ENCODE data around the gene WHRN.
A peak's percentile ranks its signal among the peaks of the same experiment; 100 is the strongest.

The WHRN gene

DNA sequence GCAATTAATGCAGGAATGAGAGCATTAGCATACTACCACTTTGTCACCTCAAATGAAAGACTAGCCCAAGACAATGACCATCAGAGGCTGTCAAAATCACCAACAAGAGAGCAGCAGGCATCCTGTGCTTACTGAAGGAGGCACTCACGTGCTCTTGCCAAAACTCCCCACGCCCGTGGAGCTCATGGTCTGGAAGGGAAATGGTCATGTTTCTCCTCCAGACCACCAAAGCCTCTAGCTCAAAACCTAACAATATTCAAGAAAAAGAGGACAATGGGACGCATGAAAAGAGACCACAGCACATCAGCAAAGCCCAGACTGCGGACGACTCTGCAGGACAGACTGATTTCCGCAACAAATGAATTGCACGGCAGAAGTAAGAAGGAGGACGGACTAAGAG lies 130.3 kb downstream of the WHRN start:
- TF ChIP-seq, protein P1, sequence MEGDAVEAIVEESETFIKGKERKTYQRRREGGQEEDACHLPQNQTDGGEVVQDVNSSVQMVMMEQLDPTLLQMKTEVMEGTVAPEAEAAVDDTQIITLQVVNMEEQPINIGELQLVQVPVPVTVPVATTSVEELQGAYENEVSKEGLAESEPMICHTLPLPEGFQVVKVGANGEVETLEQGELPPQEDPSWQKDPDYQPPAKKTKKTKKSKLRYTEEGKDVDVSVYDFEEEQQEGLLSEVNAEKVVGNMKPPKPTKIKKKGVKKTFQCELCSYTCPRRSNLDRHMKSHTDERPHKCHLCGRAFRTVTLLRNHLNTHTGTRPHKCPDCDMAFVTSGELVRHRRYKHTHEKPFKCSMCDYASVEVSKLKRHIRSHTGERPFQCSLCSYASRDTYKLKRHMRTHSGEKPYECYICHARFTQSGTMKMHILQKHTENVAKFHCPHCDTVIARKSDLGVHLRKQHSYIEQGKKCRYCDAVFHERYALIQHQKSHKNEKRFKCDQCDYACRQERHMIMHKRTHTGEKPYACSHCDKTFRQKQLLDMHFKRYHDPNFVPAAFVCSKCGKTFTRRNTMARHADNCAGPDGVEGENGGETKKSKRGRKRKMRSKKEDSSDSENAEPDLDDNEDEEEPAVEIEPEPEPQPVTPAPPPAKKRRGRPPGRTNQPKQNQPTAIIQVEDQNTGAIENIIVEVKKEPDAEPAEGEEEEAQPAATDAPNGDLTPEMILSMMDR (IDR thresholded peaks at IDR 0.05; ENCODE audit: low read length, missing control alignments), result no peak
- no peak for DNase-seq (ENCODE audit: low read depth)
- no peak overlapping the region for H3K4me3 ChIP-seq (replicated peaks; ENCODE audit: low read depth, low read length)

DNA sequence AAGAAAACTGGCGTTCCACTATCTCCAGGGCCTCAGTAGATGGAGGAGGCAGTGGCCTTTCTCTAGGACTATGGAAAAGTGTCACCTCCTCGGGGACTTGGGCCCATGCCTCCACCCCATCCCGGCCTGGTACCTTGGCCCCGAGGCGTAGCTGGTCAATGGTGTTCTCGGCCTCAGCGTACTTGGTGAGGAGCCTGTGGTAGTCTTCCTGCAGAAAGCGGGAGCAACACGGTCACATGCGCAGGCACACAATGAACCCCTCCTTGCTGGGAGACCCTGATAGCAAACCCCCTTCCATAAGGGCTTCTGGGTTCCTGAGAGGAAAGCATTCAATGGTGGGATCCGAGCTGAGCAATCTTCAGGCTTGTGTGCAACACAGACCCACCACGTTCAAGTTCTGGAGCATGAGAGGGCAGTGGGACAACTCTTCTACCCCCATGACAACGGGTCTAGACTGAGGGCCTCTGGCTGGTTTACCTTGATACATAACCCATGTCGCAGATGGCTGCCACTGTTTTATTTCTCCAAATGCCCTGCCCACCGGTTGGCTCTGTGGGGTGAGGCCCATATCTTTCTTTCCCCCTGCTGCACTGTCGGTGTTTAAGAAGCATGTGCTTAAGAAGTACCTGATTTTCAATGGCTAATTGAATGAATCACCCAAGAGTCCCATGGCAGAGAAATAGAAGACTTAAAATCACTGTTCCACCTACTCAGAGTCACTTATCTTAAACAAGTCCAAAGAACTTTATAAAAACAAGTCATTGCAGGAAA lies 131.1 kb downstream of the WHRN start:
- H3K4me3 ChIP-seq (replicated peaks; ENCODE audit: low read depth, low read length), result no peak overlapping the region

DNA sequence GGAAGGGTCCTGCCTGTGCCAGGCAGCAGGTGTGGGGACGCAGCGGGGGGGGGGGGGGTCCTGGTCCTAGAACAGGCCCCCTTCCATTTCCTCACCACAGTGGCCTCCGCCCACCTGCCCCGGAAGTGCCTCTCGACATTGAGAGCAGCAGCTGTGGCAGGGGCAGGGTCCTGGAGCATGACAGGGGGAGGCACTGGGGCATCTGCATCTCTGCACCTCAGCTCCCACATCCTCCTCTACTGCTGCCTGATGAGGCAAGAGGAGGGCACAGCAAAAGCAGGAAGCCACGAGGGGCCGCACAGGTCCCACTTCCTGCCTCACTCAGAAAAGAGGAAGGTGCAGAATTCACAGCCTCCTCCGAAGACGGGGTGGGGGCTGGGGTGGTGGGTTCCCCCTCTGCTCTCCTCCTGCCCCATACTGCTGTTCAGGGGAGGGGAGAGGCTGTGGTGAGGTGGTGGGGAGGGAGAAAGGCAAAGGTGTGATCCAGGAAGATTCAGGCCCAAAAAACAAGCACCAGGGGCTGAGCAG lies 132.3 kb downstream of the WHRN start:
- no peak overlapping the region for H3K4me3 ChIP-seq (replicated peaks; ENCODE audit: low read depth, low read length)
- no peak for DNase-seq (ENCODE audit: low read depth)
- TF ChIP-seq, protein P1 (IDR thresholded peaks at IDR 0.05; ENCODE audit: low read length, missing control alignments), result no peak

More for the DNA sequence above, 131.1 kb downstream of the WHRN start:
- no peak for DNase-seq (ENCODE audit: low read depth)
- TF ChIP-seq, protein P1 (IDR thresholded peaks at IDR 0.05; ENCODE audit: low read length, missing control alignments), result no peak

DNA sequence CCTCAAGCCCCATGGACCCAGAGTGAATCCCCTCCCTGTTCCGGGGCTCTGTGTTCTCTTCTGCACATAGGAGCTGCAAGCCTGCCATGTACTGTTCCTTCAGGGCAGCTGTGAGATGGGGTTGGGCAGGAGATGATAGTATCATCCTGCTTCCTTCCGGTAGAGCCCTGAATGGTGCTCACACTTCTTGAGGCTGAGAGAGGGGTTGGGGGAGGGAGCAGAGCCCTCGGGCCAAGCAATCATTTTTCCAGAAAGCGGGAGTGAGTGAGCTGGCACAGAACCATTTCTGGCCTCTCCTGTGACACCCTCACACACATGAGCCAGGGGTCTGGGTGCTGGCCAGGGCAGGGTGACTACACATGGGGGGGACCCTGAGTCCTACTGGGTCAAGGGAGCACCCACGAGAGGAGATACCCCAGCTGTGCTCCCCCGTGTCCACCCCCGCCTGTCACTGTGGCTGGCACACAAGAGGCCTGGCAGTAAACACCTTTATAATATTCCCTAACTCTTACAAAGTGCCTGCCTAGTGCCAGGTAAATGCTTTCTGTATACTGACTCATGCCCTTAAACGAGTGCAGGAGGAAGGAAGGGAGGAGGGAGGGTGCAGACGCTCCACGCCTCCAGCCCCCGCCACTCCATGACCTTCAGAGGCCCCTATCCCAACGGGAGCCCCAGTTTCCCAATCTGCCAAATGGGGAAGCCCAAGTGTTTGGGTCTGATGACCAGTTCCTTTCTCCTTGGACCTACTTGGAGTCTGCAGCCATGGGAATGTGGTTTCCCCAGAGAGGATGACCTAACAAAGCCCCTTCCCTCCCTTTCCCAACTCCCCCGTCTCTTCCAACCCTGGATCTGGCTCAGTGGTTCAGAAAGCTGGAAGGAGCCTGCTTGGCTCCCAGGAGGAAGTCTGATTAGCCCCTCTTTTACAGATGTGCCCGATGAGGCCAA lies 133.0 kb downstream of the WHRN start:
- no peak overlapping the region for H3K4me3 ChIP-seq (replicated peaks; ENCODE audit: low read depth, low read length)
- TF ChIP-seq, protein P1 (IDR thresholded peaks at IDR 0.05; ENCODE audit: low read length, missing control alignments), result no peak
- DNase-seq (ENCODE audit: low read depth), result peak; percentile 54

DNA sequence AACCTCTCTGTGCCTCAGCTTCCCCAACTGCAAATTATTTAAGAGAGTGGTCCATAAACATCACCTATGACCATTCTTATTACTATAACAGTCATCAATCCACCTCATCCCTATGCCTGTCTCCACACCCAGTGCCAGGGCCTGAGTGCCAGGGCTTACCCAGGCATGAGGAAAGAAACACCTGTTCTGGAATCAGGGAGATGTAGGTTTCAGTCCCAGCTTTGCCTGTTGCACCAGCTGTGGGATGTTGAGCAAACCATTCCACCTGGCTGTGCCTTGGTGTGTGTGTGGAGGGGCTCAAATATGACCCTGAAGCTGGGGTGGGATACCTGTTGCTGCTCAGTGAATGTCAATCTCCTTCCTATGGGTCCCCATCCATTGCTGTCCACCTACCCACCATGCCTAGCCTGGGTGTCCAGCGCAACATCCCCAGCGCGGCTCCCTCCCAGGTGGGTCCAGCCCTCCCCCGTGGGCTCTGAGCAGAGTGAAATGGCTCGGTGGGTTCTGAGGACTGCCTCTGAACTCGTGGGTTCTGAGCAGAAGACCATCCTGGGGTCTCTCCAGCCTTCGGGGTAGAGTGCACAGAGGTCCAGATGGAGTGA lies 133.8 kb downstream of the WHRN start:
- no peak for DNase-seq (ENCODE audit: low read depth)
- TF ChIP-seq, protein P1 (IDR thresholded peaks at IDR 0.05; ENCODE audit: low read length, missing control alignments), result no peak
- H3K4me3 ChIP-seq (replicated peaks; ENCODE audit: low read depth, low read length), result no peak overlapping the region

DNA sequence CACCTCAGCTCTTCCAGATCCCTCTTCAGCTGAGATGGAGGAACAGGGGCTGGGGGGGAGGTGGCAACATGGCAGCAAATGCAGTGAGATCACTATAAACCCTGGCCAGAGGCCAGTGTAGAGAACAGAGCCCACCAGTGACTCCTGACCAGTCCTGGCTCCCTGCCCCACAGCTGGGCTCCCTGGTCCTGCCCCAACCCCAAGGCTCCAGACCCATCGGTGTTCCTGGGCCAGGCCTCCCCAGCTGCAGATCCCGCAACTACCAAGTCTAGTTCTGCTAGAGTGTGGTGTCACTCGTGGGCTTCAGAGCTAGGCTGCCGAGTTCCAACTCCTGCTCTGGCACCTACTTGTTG lies 134.3 kb downstream of the WHRN start:
- no peak overlapping the region for H3K4me3 ChIP-seq (replicated peaks; ENCODE audit: low read depth, low read length)
- DNase-seq (ENCODE audit: low read depth), result no peak
- TF ChIP-seq, protein P1 (IDR thresholded peaks at IDR 0.05; ENCODE audit: low read length, missing control alignments), result no peak
